Endothelial cell of umbilical vein (primary cell): ENCODE measurements around the gene HIRA. TPM values are rescaled to one million over a fixed set of nuclear protein-coding genes. Genes with fewer than 3 reads are reported as not detected.

Source experiments
- BruUV-seq: library from RNA; stranded (reverse); fragments of 400-500 nt; replicated peaks from 2 replicates; lab custom pipeline; 2021; lab: Mats Ljungman, UMichigan
- CTCF ChIA-PET: fragments of 300-600, 350-600 bp; sonication (Branson Sonifier 250); formaldehyde crosslinking; loops from one replicate; lab custom pipeline; 2021; ENCODE audit warnings: antibody characterized with exemption, inconsistent platforms; lab: Charles Lee
- POLR2A ChIA-PET: fragments of 300-600, 350-600 bp; sonication (Branson Sonifier 250); formaldehyde crosslinking; loops from one replicate; lab custom pipeline; 2021; ENCODE audit warnings: antibody characterized with exemption, inconsistent platforms; lab: Charles Lee
- DNase-seq: peaks from one replicate; pipeline ENCODE4 v3.0.0-alpha.2; 2011; ENCODE audit warnings: low read depth, low spot score
- FAIRE-seq: peaks from 2 replicates; lab custom pipeline; 2011; peaks lifted over from hg19 to GRCh38; lab: Jason Lieb, UNC
- H2AFZ ChIP-seq: 2 replicates; pipeline ENCODE4 v1.6.0; 2012; ENCODE audit warnings: low read depth, low read length, control low read depth, inconsistent platforms
- H3K27ac ChIP-seq: 2 replicates; pipeline ENCODE4 v1.5.1; 2011; ENCODE audit warnings: low read depth, mild to moderate bottlenecking, control low read depth, low read length, moderate library complexity; ENCODE audit not compliant: insufficient read depth
- H3K27me3 ChIP-seq, 2 experiments: 2 replicates each; pipeline versions ENCODE4 v1.6.0 to v1.6.1; 2011; ENCODE audit warnings: low read length in 2 of 2, mixed read lengths in 1 of 2; ENCODE audit not compliant: control insufficient read depth in 2 of 2, insufficient read depth in 2 of 2
- H3K36me3 ChIP-seq, 2 experiments: 2 replicates in 1 of 2; 3 replicates in 1 of 2; pipeline ENCODE4 v1.5.1; 2011; ENCODE audit warnings: low read length in 2 of 2, mild to moderate bottlenecking in 1 of 2, moderate library complexity in 1 of 2; ENCODE audit not compliant: control insufficient read depth in 2 of 2, insufficient read depth in 2 of 2; ENCODE audit errors: extremely low read depth in 1 of 2
- H3K4me1 ChIP-seq: 3 replicates; pipeline ENCODE4 v1.5.1; 2011; ENCODE audit warnings: mild to moderate bottlenecking, low read length; ENCODE audit not compliant: control insufficient read depth, insufficient read depth; ENCODE audit errors: extremely low read depth
- H3K4me2 ChIP-seq: 2 replicates; pipeline ENCODE4 v1.6.1; 2011; ENCODE audit warnings: low read length, control low read depth, mixed read lengths; ENCODE audit not compliant: insufficient read depth
- H3K4me3 ChIP-seq, 3 experiments: fragments of 200-600 bp in 1 of 3; sonication (generic), shearing (Covaris generic) in 1 of 3; replicated peaks in 1 of 3; 2 replicates each; pipeline ENCODE4 v1.5.1; 2011 to 2016; ENCODE audit warnings: control low read depth in 3 of 3, low read length in 3 of 3, mild to moderate bottlenecking in 2 of 3, inconsistent platforms in 1 of 3, low read depth in 1 of 3, moderate library complexity in 1 of 3; ENCODE audit not compliant: insufficient read depth in 1 of 3
- H3K79me2 ChIP-seq: 2 replicates; pipeline ENCODE4 v1.6.0; 2012; ENCODE audit warnings: low read length, inconsistent platforms; ENCODE audit not compliant: control insufficient read depth, insufficient read depth
- H3K9ac ChIP-seq: replicated peaks from 2 replicates; pipeline ENCODE3; 2011; ENCODE audit warnings: low read length, control low read depth; ENCODE audit not compliant: insufficient read depth; ENCODE audit errors: extremely low read depth
- H3K9me1 ChIP-seq: replicated peaks from 3 replicates; pipeline ENCODE4 v1.6.0; 2011; ENCODE audit warnings: mild to moderate bottlenecking, low read length; ENCODE audit not compliant: control insufficient read depth, insufficient read depth; ENCODE audit errors: extremely low read depth
- H3K9me3 ChIP-seq: replicated peaks from 2 replicates; pipeline ENCODE4 v1.5.1; 2012; ENCODE audit warnings: low read length, inconsistent platforms; ENCODE audit not compliant: control insufficient read depth, insufficient read depth
- H4K20me1 ChIP-seq: replicated peaks from 2 replicates; pipeline ENCODE3; 2011; ENCODE audit warnings: mild to moderate bottlenecking, low read length; ENCODE audit not compliant: control insufficient read depth, insufficient read depth; ENCODE audit errors: extremely low read depth
- EZH2 ChIP-seq: IDR thresholded peaks from 2 replicates; pipeline ENCODE4 v1.6.1; 2012; ENCODE audit warnings: borderline replicate concordance, low read depth, mild to moderate bottlenecking, moderate library complexity, low read length, inconsistent platforms; ENCODE audit not compliant: severe bottlenecking
- FOS ChIP-seq: IDR thresholded peaks from 2 replicates; pipeline ENCODE4 v1.6.1; 2011; ENCODE audit warnings: mild to moderate bottlenecking, low read length, moderate library complexity, borderline replicate concordance; ENCODE audit not compliant: insufficient read depth
- GATA2 ChIP-seq: IDR thresholded peaks from 2 replicates; pipeline ENCODE4 v1.7.0; 2011; ENCODE audit warnings: low read depth, mild to moderate bottlenecking, moderate library complexity, mixed read lengths, low read length; ENCODE audit not compliant: insufficient read length, insufficient read depth
- JUN ChIP-seq: IDR thresholded peaks from 2 replicates; pipeline ENCODE4 v1.6.1; 2011; ENCODE audit warnings: borderline replicate concordance, low read depth; ENCODE audit not compliant: insufficient read length, insufficient read depth
- POLR2A ChIP-seq: IDR thresholded peaks from 2 replicates; pipeline ENCODE4 v1.6.1; 2012; ENCODE audit warnings: low read depth, mild to moderate bottlenecking, control low read depth, low read length
- POLR2AphosphoS5 ChIP-seq: IDR thresholded peaks from 2 replicates; pipeline ENCODE4 v1.6.1; 2012; ENCODE audit warnings: low read depth, mild to moderate bottlenecking, control low read depth, low read length, moderate library complexity; ENCODE audit not compliant: insufficient read depth
- dilution Hi-C: fragments of 300-500 bp; cut with MboI; formaldehyde crosslinking; loops from one replicate; pipeline ENCODE4 v1.15.0; 2019; ENCODE audit warnings: low sequenced_read_pairs; ENCODE audit not compliant: extremely low pct_ligation_motif_present
- intact Hi-C: fragments of 100-400 bp; cut with micrococcal nuclease; formaldehyde crosslinking; loops from one replicate; pipeline ENCODE4 v1.10.0; 2022
- polyA plus RNA-seq, 4 experiments: library from polyadenylated mRNA; depleted of rRNA in 3 of 4; stranded (reverse) in 3 of 4; unstranded in 1 of 4; fragments of >200 nt; gene quantifications; 2 replicates each; pipeline versions ENCODE4 v1.2.1 to v1.2.3, GENCODE V29; 2011 to 2012; ENCODE audit warnings: missing spikeins in 1 of 4
- total RNA-seq: library from RNA; stranded (reverse); gene quantifications from 2 replicates; pipeline ENCODE4 v1.2.3, GENCODE V29; 2021

Gene HIRA
- total and polyA plus RNA-seq, 2 donors (not counting 3 experiments of a cell fraction or from before 2014, with no cell fraction given), result 17.3 to 27.7 TPM

- Histone ChIP-seq H3K27me3 (no peaks in the 10 kb centered on the region), H3K9me3 (no peaks in the 10 kb centered on the region), H3K9me1 (no peaks in the 10 kb centered on the region), H3K4me1 (no peaks in the 10 kb centered on the region), H3K4me2 (no peak overlapping the region), H3K4me3 (no peak overlapping the region), H3K36me3 (peaks cover under 1 to 6% of the 10 kb centered on the region in 2 experiments), H3K27ac (no peak overlapping the region), H3K79me2 (no peaks in the 10 kb centered on the region), H2AFZ (no peak overlapping the region), H3K9ac (no peak overlapping the region), H4K20me1 (no peaks in the 10 kb centered on the region)
- BruUV-seq, result no TSS peak
- ChIA-PET CTCF (no interaction called here), POLR2A (no interaction called here)
- dilution Hi-C loops, result no loop called here
- DNase-seq (no peak), FAIRE-seq (no peak)
- TF ChIP-seq POLR2AphosphoS5 (no peak), EZH2 (no peak), POLR2A (no peak), GATA2 (no peak), FOS (no peak)
- intact Hi-C loops, result no loop called here
These were observed 90.0 kb downstream of the HIRA start for GRCh38 chr22:19341500-19341899.

GRCh38 chr22:19337137-19337536, 94.4 kb downstream of the HIRA start:
- H3K27ac ChIP-seq, result no peak overlapping the region
- ChIA-PET CTCF (no interaction called here), POLR2A (no interaction called here)
- H3K9ac ChIP-seq, result no peak overlapping the region
- intact Hi-C loops, result no loop called here
- no peaks in the 10 kb centered on the region for H4K20me1 ChIP-seq
- FAIRE-seq (no peak), DNase-seq (no peak)
- dilution Hi-C loops, result no loop called here
- H3K4me2 ChIP-seq, result no peak overlapping the region
- H3K79me2 ChIP-seq, result no peaks in the 10 kb centered on the region
- no peak for TF ChIP-seq JUN
- no peak for TF ChIP-seq FOS
- H3K4me3 ChIP-seq, result no peak overlapping the region
- no peaks in the 10 kb centered on the region for H3K27me3 ChIP-seq
- H3K9me1 ChIP-seq, result no peaks in the 10 kb centered on the region
- BruUV-seq, result no TSS peak
- H3K9me3 ChIP-seq, result no peaks in the 10 kb centered on the region
- peaks cover 4 to 7% of the 10 kb centered on the region in 2 experiments for H3K36me3 ChIP-seq
- H3K4me1 ChIP-seq, result no peaks in the 10 kb centered on the region
- H2AFZ ChIP-seq, result no peak overlapping the region
